ENCODE data around the gene FGF9.

The FGF9 gene

DNA sequence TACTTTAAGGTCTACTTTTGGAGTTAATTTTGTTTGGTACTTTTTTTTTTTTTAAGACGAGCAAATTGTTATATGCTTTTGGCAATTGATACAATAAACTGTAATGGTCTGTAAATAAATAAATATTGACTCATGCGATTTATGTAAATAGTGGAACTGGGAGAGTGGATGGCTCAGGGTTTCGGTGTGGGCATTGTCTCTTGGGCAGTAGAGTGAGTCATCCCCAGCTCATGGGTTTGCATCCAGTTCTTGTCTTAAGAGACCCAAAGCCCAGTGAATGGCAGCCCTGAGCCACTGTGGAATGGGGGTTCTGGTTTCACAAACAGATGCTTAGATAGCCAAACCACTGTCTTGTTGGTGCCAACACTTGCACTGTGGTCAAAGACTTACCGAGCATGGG is 33.0 kb downstream of the FGF9 start:
- DNase-seq (ENCODE audit: low read depth in 1 of 2, low spot score in 1 of 2), result no peak

DNA sequence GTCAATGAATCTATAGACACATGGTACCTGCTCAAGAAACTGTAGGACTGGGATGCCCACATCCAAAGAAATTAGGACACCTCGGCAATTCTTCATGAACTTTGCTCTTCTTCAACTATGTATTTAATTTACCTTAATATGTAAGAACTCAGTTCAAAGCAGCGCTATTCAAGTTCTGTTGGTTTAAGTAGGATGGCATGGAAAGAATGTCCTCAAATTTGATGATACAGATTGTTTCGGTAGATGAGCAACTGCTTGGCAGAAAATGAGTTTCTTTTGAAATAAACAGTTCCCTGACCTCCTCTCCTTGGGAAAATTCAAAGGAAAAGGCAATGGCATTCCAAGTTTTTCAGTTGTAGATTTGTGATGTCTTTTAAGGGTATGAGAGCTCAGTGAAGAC is 36.7 kb downstream of the FGF9 start:
- DNase-seq (ENCODE audit: low read depth in 1 of 2, low spot score in 1 of 2), result no peak

DNA sequence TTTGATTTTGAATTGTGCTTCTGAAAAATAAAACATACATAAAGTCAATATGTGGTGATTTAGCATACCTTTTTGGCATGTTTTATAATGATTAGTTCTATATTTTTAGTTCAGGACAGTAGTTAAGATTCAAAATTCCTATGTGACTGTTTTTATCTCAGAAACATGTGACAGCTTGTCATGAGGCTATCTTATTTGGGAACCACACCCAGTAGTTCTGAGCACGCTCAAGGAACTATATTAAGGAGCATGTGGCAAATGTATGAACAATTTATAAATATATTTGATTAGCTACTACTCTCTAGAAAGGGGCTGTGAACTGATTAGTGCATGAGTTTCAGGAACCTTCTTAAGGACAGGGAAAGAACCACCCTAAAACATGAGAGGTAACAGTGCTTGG is 38.8 kb downstream of the FGF9 start:
- no peak for DNase-seq (ENCODE audit: low read depth in 1 of 2, low spot score in 1 of 2)

DNA sequence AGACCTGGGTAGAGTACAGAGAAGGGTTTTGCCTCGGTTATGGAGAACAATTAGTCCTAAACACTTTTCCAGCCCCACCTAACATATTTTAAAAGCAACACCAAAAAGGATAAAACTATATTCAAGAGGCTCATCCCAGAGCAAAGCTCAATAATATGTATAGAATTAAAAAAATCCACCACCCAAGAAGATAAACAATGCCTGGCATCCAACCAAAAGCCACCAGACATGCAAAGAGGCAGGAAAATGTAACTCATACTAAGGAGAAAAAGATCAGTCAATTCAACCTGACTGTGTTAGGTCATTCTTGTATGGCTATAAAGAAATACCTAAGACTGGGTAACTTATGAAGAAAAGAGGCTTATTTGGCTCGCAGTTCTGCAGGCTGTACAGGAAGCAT is 39.3 kb downstream of the FGF9 start:
- no peak for DNase-seq (ENCODE audit: low read depth in 1 of 2, low spot score in 1 of 2)

DNA sequence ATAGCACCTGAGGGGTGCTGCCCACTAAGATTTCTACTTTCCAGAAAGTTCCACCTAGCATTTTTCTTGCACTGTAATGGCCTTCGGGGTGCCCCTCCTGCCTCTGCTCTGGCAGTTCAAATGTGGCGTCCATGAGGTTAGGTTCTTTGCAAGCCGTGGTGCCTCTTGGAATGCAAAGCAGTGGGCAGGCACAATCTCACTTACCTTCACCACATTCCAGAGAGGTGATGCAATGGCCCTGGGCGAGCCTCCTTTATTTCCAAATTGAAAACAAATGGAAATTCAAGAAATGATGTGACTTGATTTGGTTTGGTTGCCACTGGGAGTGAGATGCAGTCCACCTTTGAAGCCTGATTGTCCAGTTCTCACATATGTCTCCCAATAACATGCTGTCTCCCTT is 46.9 kb downstream of the FGF9 start:
- no peak for DNase-seq (ENCODE audit: low read depth in 1 of 2, low spot score in 1 of 2)

DNA sequence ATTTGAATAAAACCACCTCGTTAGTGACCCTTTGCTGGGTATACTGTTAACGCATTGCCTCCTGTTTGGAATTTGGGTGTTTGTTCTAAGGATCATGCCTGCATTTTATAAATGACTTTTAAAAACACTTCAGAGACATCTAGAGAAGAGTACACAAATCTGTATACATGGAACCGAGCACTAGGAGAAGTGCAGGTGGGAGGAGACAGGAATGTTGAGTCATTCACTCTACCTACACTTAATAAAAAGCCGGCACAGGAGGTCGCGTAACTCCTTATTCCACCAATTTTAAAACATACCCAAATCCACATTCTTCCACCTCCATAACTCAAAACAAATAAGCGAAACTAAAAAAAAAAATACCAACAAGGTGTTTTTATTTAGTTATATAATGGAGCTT is 48.6 kb downstream of the FGF9 start:
- no peak for DNase-seq (ENCODE audit: low read depth in 1 of 2, low spot score in 1 of 2)

DNA sequence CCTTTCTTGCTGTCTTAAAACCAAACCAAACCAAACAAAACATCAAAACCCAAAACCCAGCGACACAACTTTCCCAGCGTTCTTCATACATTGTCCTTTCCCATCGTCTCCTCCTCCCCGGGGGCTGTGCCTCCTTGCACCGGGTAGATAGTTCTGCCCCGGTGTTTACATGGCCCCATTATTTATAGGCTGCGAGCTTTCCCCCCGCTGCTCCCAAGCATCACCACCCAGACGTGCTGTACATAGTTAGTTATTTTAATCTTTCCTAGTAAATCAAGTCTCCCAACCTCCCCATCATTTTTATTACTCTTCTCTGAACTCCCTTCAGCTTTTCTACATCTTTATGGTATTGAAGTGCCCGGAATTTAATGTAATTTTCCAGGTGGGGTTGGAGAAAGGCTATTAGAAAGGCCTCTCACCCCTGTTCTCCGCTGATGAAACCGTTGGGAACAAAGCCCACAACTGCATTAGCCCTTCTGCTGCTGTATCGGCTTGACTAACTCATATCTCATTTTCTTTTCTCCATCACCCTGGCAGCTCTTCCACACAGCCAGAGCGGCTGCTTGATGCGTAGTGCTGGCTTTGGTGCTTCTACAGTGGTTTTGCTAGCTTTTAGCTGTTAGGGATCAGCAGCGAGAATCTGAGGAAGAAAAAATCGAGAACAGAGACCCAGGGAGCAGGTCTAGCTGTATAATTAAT is 53.1 kb downstream of the FGF9 start:
- DNase-seq (ENCODE audit: low read depth in 1 of 2, low spot score in 1 of 2), result no peak

DNA sequence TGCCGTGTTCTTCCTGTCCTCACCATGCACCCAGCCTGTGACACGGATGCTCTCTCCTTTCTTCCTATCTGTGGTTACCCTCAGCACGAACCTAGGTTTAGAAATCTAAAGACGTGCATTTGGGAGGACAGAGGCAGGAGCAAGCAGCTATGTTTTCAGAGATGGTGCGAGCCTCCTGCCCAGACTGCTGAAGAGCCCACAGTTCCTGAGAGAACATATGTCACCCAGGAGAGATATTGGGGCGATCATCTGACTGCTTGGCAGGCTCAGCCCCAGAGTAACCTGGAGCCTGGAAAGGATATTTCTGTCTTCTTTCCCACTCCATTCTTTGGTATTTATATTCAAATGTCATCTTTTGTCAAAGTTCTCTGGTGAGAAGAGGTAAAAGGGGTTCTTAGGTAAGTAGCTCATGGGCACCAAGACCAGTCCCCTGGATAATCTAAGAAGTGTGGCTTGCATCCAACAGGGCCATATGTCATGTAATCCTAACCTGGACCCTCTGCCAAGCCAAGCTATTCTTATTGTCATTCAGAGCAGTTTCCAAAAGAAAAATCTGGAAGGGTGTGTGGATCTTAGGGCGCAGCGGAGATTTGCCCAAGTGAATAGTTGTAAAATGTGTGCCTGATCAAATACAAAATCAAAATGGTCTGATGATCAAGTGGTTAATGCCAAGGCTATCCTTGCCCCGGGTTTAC is 59.5 kb downstream of the FGF9 start:
- DNase-seq (ENCODE audit: low read depth in 1 of 2, low spot score in 1 of 2), result no peak

DNA sequence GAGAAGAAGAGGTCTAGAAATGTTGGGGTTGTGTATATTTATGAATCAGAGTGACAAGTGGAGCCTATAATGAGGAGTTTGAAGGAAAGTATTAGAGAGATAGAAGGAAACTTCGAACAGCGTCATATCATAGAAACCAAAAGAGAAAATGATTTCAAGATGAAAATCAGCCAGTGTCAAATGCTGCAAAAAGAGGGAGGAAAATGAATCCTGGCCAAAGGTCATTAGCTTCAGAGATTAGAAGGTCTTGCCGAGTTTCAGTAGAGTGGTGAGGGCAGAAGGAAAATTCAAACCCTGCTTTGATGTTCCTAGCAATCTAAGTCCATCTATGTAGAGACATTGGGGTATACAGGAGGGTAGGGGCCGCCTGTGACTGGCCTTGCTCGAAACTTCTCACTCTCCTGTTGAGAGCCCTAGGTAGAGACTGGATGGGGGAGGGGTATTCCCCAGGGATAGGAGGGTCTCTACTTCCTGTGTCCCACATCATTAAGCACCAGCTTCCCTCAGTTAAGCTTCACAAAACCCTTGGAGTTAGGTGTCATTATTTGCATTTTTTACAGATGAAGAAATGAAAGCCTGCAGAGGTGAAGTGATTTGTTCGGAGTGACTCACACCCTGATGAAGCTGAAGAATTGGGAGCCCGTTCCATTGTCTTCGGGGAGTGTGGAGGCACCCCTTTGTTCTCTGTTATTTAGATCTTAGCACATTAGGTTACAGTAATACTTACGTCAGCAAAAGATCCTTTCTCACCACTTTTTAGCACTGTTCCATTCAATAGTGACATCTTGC is 62.8 kb downstream of the FGF9 start:
- DNase-seq (ENCODE audit: low read depth in 1 of 2, low spot score in 1 of 2), result no peak

DNA sequence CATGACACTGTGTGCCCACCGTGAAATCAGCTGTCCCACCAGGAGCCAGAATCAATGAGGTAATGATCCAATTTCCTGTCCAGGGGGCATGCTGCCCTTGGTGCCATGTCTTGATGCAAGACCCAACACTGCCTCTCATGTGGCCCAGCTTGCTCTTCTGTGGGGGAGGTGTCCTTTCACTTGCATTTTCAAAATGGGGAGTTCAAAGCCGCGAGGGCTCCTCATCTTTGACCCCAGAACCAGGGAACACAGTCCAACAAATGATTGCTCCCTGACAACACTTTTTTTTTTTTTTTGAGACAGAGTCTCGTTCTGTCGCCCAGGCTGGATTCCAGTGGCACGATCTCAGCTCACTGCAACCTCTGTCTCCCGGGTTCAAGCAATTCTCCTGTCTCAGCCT is 64.1 kb downstream of the FGF9 start:
- no peak for DNase-seq (ENCODE audit: low read depth in 1 of 2, low spot score in 1 of 2)

DNA sequence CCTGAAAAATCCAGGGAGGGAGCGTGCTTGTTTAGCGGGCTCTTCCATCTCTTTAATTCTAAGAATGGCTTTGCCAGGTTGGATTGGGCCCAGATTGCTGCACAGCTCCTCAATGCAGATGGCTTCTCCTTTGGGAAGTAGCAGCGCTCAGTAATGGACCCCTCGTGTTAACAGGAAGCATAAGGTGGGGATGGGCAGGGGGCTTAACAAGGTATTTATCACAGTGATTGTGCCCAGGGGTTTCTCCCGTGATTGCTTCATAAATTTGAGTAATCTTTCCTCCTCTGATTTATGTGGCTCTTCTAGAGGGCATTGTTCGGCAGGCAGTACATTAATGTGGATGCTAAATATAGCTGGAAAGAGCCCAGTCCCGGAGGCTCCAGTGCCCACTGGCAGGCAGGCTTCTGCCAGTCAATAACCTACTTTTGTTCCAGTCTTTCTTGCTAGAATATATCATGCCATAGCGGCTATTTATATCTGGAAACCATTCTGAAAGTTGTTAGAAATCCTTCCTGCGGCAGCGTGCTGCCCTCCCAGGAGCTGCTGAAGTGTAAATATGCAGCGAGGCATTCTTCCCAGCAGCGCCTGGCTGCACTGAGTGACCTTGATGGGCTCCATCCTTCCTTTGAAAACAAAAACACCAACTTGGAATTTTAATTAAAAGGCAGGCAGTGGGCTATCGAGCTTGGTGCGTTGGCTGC is 65.0 kb downstream of the FGF9 start:
- DNase-seq (ENCODE audit: low read depth in 1 of 2, low spot score in 1 of 2), result no peak

DNA sequence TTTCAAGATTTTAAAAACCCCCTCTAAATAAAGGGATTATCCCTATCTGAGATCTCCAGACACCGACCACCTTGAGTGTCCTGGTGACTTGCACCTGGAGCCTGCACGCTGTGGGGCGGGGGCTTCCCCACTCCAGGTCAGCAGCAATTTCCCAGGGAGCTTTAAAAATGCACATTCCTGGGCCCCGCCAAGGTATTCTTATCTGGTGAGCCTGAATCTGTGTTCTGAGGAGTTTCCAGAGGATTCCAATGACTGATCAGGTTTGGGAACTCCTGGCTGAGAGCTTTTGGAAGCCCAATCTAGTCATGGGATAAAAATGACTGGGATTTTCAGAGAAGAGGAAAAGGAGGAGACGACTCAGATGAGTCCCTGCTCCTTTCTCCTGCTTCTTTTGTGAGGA is 66.1 kb downstream of the FGF9 start:
- no peak for DNase-seq (ENCODE audit: low read depth in 1 of 2, low spot score in 1 of 2)

DNA sequence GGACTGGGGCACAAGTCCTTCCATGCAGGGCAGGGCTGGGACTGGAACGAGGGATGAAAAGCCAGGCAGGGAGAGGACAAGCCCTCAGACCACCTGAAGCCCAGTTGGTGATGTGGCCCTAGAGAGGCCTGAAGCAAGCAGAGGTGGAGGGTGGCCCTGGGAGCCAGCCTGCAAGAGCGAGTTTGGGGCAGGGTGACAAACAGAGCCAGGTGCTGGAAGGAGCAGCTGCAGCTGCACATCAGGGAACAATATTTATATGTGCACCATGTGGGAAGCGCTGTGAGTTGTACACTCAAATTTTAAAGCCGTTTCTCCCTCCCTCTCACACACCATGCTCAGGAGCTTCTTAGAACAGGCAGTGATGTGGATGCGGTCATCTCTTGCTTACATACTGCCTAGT is 67.8 kb downstream of the FGF9 start:
- DNase-seq (ENCODE audit: low read depth in 1 of 2, low spot score in 1 of 2), result no peak

DNA sequence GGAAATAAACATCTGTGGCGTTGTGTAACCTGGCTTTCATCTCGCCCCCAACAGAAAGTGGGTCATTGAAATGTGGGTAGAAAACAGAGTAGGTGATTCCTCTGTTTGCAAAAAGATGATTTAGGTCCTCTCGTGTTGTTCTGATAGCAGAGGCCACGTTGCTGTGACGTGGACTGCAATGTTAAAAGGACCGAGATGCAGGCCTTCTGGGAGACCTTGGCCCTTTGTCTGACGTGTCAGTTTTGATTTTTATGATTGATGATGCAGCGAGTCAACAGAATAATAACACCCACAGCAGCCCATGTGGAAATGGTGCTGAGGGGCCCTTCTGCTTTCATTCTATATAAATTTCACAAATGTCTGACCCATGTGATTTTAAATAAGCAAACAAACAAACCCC is 68.9 kb downstream of the FGF9 start:
- DNase-seq (ENCODE audit: low read depth in 1 of 2, low spot score in 1 of 2), result no peak

DNA sequence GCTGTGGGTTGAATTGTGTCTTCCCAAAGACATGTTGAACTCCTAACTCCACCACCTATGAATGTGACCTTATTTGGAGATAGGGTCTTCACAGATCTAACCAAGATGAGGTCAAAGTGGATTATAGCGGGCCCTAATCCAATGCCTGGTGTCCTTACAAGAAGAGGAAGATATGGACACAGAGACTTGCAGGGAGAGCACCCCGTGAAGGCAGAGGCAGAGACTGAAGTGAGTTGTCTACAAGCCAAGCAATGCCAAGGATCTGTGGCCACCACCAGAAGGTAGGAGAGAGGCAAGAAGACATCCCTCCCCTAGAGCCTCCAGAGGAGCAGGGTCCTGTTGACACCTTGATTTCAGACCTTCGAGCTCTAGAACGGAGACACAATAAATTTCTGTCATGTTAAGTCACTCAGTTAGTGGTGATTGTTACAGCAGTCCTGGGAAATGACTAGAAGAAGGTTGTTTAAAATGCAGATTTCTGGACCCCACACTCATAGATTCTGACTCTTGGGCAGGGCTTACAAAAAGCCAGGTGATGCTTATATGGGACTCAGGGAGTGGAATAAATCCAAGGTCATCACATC is 70.6 kb downstream of the FGF9 start:
- no peak for DNase-seq (ENCODE audit: low read depth in 1 of 2, low spot score in 1 of 2)

DNA sequence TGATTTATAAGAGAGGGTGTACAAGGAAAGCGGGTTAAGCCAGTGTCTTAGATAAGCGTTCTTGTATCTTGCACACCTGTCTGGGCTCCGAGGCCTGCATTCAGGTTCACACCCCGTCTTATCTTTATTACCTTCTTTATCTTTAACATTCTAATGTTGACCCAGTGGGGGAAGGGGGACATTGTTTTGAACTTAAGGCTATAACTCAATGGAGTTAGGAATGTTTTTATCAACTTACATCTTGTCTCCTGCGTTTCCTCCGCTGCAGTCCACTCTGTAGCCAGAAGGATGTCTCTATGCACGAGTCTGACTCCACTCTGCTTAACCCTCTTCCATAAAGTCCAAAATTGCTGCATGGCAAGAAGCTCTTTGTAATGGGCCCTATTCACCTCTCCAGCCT is 71.2 kb downstream of the FGF9 start:
- no peak for DNase-seq (ENCODE audit: low read depth in 1 of 2, low spot score in 1 of 2)

DNA sequence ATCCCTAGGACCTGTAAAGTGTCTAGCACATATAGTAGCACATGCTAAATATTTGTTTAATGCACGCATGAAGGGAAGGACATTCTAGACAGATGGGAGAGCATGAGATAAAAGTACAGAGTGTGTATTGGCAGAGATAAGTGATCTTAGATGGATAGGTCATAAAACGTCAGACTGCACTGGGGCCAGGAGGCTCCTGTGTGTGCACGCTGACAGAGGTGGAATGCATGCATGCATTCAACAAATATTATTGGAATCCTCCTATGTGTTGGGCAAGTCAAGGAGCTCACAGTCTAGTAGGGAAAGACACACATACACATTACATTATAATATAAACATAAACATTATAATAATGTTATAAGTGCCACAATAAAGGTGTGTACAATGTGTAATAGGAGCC is 73.3 kb downstream of the FGF9 start:
- DNase-seq (ENCODE audit: low read depth in 1 of 2, low spot score in 1 of 2), result no peak

DNA sequence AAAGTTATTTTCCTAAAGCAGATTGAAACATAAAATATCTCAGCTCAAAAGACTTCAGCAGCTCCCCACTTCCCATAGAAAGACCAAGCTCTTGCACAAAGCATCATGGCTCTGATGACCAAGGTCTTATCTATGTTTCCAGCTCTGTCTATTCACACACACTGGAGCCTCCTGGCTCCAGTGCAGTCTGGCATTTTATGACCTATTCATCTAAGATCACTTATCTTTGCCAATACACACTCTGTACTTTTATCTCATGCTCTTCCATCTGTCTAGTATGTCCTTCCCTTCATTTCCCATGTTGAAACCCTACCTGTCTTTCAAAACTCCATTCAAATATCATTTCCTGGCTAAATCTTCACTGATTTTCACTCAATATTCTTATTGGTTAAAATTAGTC is 74.4 kb downstream of the FGF9 start:
- DNase-seq (ENCODE audit: low read depth in 1 of 2, low spot score in 1 of 2), result no peak

DNA sequence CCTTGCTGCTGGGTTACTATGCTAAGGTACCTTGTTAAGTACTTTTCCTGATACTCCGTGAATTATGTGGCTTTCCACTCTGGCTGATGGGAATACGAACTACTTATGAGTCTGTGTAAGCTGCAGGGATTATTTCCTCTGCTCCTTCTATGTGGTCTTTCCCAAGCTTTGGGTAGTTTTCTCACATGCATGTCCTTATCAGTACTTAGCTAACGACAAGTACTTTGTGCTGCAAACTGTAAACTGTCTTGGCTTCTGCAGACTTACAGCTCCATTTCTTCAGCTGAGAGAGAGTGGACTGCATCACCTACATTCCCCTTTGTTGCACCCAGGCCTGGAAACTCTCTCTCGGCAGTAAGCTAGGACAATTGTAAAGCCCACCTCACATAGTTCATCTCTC is 76.6 kb downstream of the FGF9 start:
- DNase-seq (ENCODE audit: low read depth in 1 of 2, low spot score in 1 of 2), result no peak

DNA sequence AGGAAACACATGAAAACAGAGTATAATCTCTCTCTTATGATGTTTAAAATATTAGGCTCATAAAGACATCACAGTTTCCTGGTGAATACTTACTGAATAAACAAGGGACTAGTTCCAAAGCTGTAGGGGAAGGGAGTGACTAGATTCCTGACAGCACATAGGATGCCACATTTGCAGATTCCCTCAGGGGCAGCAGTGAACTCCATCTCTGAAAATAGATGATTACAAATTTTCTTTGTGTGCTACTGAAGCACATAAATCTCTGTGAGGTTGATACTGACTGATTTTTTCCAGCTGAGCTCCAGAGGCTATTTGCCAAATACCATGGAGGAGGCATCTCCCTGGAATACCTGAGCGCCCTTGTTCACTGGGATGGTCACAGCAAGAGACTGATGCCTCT is 77.3 kb downstream of the FGF9 start:
- DNase-seq (ENCODE audit: low read depth in 1 of 2, low spot score in 1 of 2), result no peak

DNA sequence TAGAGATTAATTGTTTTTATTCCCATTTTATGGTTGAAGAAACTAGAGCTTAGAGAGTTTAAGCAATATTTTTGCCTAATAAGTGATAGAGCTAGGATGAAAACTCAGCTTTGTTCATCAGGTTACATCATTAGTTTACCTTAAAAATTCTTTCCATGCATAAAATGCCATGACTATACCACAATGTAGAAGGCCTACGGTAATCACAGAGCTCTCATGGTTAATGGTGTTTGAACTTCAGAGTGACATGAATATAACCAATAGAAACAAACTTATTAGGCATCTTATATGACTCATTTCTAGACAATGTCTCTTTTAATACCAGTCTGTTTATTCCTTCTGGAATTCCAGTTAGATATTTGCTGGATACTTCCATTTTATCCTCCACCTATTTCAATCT is 78.5 kb downstream of the FGF9 start:
- no peak for DNase-seq (ENCODE audit: low read depth in 1 of 2, low spot score in 1 of 2)
